C4-2B (cell line): Measurements from ENCODE around the gene RGS10.

Experiments
- ZFX ChIP-seq: fragments of 450-650 bp; IDR thresholded peaks from 2 replicates; pipeline ENCODE4 v1.6.1; 2017
- TF ChIP-seq, protein P1 (sequence below): fragments of 450-650 bp; conservative IDR thresholded peaks from 2 replicates; pipeline ENCODE4 v1.5.1; 2017; ENCODE audit warnings: mild to moderate bottlenecking

DNA sequence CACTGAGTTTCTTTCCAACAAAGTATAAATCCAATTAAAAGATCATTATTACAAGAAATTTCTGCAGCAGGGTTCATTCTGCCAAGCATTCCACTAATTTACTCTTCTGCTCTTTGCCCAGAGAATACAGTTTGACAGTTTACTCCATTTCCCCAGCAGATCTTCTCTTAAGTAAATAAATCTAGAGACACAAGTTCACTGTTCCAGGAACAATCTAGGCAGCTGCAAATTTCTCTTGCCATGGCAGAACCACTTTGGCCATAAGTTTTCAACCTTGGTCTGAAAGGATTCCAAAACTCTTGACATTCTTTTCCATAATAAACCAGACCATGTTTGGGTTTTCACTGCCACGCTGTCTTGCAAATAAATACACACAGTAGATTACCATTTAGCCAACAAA lies 11.5 kb downstream of the RGS10 start:
- TF ChIP-seq, protein P1, sequence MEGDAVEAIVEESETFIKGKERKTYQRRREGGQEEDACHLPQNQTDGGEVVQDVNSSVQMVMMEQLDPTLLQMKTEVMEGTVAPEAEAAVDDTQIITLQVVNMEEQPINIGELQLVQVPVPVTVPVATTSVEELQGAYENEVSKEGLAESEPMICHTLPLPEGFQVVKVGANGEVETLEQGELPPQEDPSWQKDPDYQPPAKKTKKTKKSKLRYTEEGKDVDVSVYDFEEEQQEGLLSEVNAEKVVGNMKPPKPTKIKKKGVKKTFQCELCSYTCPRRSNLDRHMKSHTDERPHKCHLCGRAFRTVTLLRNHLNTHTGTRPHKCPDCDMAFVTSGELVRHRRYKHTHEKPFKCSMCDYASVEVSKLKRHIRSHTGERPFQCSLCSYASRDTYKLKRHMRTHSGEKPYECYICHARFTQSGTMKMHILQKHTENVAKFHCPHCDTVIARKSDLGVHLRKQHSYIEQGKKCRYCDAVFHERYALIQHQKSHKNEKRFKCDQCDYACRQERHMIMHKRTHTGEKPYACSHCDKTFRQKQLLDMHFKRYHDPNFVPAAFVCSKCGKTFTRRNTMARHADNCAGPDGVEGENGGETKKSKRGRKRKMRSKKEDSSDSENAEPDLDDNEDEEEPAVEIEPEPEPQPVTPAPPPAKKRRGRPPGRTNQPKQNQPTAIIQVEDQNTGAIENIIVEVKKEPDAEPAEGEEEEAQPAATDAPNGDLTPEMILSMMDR = no peak
- TF ChIP-seq ZFX = no peak
